H1 (cell line): Measurements from ENCODE around the gene BCL2L12. TPM values are rescaled to one million over a fixed set of nuclear protein-coding genes. Genes with fewer than 3 reads are reported as not detected.

ENCODE experiments used
- BACH1 ChIP-seq: IDR thresholded peaks from 2 replicates; pipeline ENCODE4 v1.6.1; 2012; ENCODE audit warnings: low read length, improper control_type of control experiment
- CBX8 ChIP-seq: fragments of 300-800, 300-1000 bp; sonication (generic); IDR thresholded peaks from 2 replicates; pipeline ENCODE4 v1.7.1; 2016; ENCODE audit warnings: low read depth, low read length, borderline replicate concordance
- CHD7 ChIP-seq: fragments of 300-600 bp; sonication (generic); IDR thresholded peaks from 2 replicates; pipeline ENCODE4 v1.7.1; 2012; ENCODE audit warnings: low read length, moderate library complexity, mild to moderate bottlenecking, inconsistent platforms; ENCODE audit not compliant: insufficient replicate concordance
- EGR1 ChIP-seq: IDR thresholded peaks from 2 replicates; pipeline ENCODE4 v1.6.1; 2011; ENCODE audit warnings: low read depth, low read length, borderline replicate concordance
- GTF2F1 ChIP-seq: IDR thresholded peaks from 2 replicates; pipeline ENCODE4 v1.6.1; 2012; ENCODE audit warnings: low read depth, low read length, improper control_type of control experiment, borderline replicate concordance
- HDAC2 ChIP-seq, 2 experiments: fragments of 300-600 bp in 1 of 2; sonication (generic) in 1 of 2; IDR thresholded peaks; 2 replicates each; pipeline ENCODE4 v1.6.1; 2011 to 2012; ENCODE audit warnings: low read depth in 2 of 2, low read length in 2 of 2, mild to moderate bottlenecking in 2 of 2, moderate library complexity in 2 of 2, borderline replicate concordance in 1 of 2, inconsistent platforms in 1 of 2
- POLR2AphosphoS5 ChIP-seq: IDR thresholded peaks from 2 replicates; pipeline ENCODE4 v1.6.1; 2011; ENCODE audit warnings: low read depth, low read length
- RFX5 ChIP-seq: IDR thresholded peaks from 2 replicates; pipeline ENCODE4 v1.6.1; 2011; ENCODE audit warnings: low read depth, low read length, improper control_type of control experiment, borderline replicate concordance
- SP2 ChIP-seq: IDR thresholded peaks from 2 replicates; pipeline ENCODE4 v1.6.1; 2012; ENCODE audit warnings: mild to moderate bottlenecking, low read length, inconsistent platforms
- USF2 ChIP-seq: IDR thresholded peaks from 2 replicates; pipeline ENCODE4 v1.6.1; 2011; ENCODE audit warnings: low read length, improper control_type of control experiment
- YY1 ChIP-seq: IDR thresholded peaks from 2 replicates; pipeline ENCODE4 v1.6.1; 2011; ENCODE audit warnings: low read depth, mild to moderate bottlenecking, low read length
- polyA plus RNA-seq, 7 experiments: library from polyadenylated mRNA; depleted of rRNA in 3 of 7; stranded (reverse) in 5 of 7; unstranded in 2 of 7; fragments of >200 nt in 5 of 7; fragments of 200-250 nt in 2 of 7; gene quantifications; 1 replicate in 5 of 7; 2 replicates in 1 of 7; 4 replicates in 1 of 7; pipeline versions ENCODE4 v1.2.1 to v1.2.3, GENCODE V29; 2011 to 2013; ENCODE audit warnings: missing spikeins in 2 of 7, mixed read lengths in 2 of 7
- total RNA-seq: library from RNA; stranded (reverse); fragmentation: NEBNext Ultra II Directional; extraction: Animal tissue kit (Norgen Biotek cat#: 25700); gene quantifications from 2 replicates; pipeline ENCODE4 v1.2.1, GENCODE V29; 2021

The BCL2L12 gene
- total and polyA plus RNA-seq, 2 of the 8 experiments (the other 6 are each of a cell fraction or from before 2014, with no cell fraction given), result 126 to 209 TPM

GRCh38 chr19:49653466-49653806, 12.3 kb upstream of the BCL2L12 start (continued):
- TF ChIP-seq CHD7, result no peak
- TF ChIP-seq POLR2AphosphoS5, result no peak
- no peak for TF ChIP-seq RFX5
- TF ChIP-seq EGR1, result no peak
- no peak for TF ChIP-seq HDAC2 (IDR thresholded peaks at IDR 0.05; ENCODE audit: borderline replicate concordance in 1 of 2, low read depth in 2 of 2, low read length in 2 of 2)
- no peak for TF ChIP-seq SP2
- no peak for TF ChIP-seq CBX8
- no peak for TF ChIP-seq YY1
- TF ChIP-seq BACH1, result no peak
- no peak for TF ChIP-seq USF2
- TF ChIP-seq GTF2F1, result no peak
